ENCODE results near the gene SETDB2. TPM values are rescaled to one million over a fixed set of nuclear protein-coding genes. Genes with fewer than 3 reads are reported as not detected.

The SETDB2 gene
- total and polyA plus RNA-seq, 2 donors (not counting 3 experiments of a cell fraction or from before 2014, with no cell fraction given) = 1.5 to 5.6 TPM

DNA sequence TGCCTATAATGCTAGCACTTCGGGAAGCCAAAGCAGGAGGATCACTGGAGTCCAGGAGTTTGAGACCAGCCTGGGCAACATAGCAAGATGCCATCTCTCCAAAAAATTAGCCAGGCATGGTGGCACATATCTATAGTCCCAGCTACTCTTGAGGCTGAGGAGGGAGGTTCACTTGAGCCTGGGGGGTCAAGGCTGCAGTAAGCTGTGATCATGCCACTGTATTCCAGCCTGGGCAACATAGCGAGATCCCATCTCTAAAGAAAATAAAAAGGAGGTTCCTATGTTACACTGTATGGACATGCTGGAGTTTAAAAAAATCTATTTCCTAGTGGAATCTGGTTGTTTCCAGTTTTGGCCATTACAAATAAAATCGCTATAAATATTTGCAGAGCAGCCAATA lies 2.8 kb upstream of the SETDB2 start:
- Histone ChIP-seq H3K27ac (ENCODE audit: insufficient read depth, low read depth, low read length) (no peak overlapping the region), H3K9me3 (replicated peaks; ENCODE audit: control insufficient read depth, insufficient read depth, low read length) (no peaks in the 10 kb centered on the region), H3K9ac (replicated peaks; ENCODE audit: extremely low read depth, insufficient read depth, low read length) (no peak overlapping the region), H3K36me3 (ENCODE audit: control insufficient read depth in 2 of 2, extremely low read depth in 1 of 2, insufficient read depth in 2 of 2, low read length in 2 of 2) (no peaks in the 10 kb centered on the region), H3K4me2 (ENCODE audit: insufficient read depth, low read length) (no peak overlapping the region), H2AFZ (ENCODE audit: low read depth, low read length) (no peak overlapping the region), H3K9me1 (replicated peaks; ENCODE audit: control insufficient read depth, extremely low read depth, insufficient read depth, low read length) (no peaks in the 10 kb centered on the region), H3K4me1 (ENCODE audit: control insufficient read depth, extremely low read depth, insufficient read depth, low read length) (peaks cover 20% of the 10 kb centered on the region), H3K27me3 (ENCODE audit: control insufficient read depth in 2 of 2, insufficient read depth in 2 of 2, low read length in 2 of 2) (no peaks in the 10 kb centered on the region), H4K20me1 (replicated peaks; ENCODE audit: control insufficient read depth, extremely low read depth, insufficient read depth, low read length) (no peaks in the 10 kb centered on the region), H3K79me2 (ENCODE audit: control insufficient read depth, insufficient read depth, low read length) (no peaks in the 10 kb centered on the region), H3K4me3 (replicated peaks in 1 of 3; ENCODE audit: insufficient read depth in 1 of 3, low read depth in 1 of 3, low read length in 3 of 3) (no peak overlapping the region)
- DNase-seq (ENCODE audit: low read depth, low spot score) (no peak), FAIRE-seq (no peak)
- intact Hi-C loops (cut with micrococcal nuclease) (loop anchor here (5.0 kb wide), 1 partner anchor 351 kb away; the partner anchor contains the start of gene KPNA3), dilution Hi-C loops (cut with MboI; ENCODE audit: extremely low pct_ligation_motif_present, low sequenced_read_pairs) (no loop called here)
- POLR2A ChIA-PET = interaction anchor here (0.6 kb wide), 1 partner anchor 478 kb away, joined by 3 read pairs; no protein-coding TSS in a partner anchor
- CTCF ChIA-PET = no interaction called here
- TF ChIP-seq MYC (IDR thresholded peaks at IDR 0.05; ENCODE audit: low read depth, low read length) (no peak), POLR2AphosphoS5 (IDR thresholded peaks at IDR 0.05; ENCODE audit: insufficient read depth, low read depth, low read length) (no peak), FOS (IDR thresholded peaks at IDR 0.05; ENCODE audit: borderline replicate concordance, insufficient read depth, low read length) (no peak), POLR2A (IDR thresholded peaks at IDR 0.05; ENCODE audit: low read depth, low read length) (no peak), JUN (IDR thresholded peaks at IDR 0.05; ENCODE audit: borderline replicate concordance, insufficient read depth, insufficient read length, low read depth) (no peak), EZH2 (IDR thresholded peaks at IDR 0.05; ENCODE audit: borderline replicate concordance, low read depth, low read length, severe bottlenecking) (no peak)
- TF ChIP-seq, protein P1, sequence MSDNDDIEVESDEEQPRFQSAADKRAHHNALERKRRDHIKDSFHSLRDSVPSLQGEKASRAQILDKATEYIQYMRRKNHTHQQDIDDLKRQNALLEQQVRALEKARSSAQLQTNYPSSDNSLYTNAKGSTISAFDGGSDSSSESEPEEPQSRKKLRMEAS (IDR thresholded peaks at IDR 0.05; ENCODE audit: insufficient read depth, insufficient read length) = no peak
- no TSS peak for BruUV-seq (replicated peaks)

GRCh38 chr13:49441846-49442245 lies 2.2 kb upstream of the SETDB2 start:
- FAIRE-seq (no peak), DNase-seq (ENCODE audit: low read depth, low spot score) (peak; percentile 19)
- H3K9me3 ChIP-seq (replicated peaks; ENCODE audit: control insufficient read depth, insufficient read depth, low read length) = no peaks in the 10 kb centered on the region
- no TSS peak for BruUV-seq (replicated peaks)
- H3K4me1 ChIP-seq (ENCODE audit: control insufficient read depth, extremely low read depth, insufficient read depth, low read length) = peaks cover 20% of the 10 kb centered on the region
- no peaks in the 10 kb centered on the region for H3K9me1 ChIP-seq (replicated peaks; ENCODE audit: control insufficient read depth, extremely low read depth, insufficient read depth, low read length)
- H4K20me1 ChIP-seq (replicated peaks; ENCODE audit: control insufficient read depth, extremely low read depth, insufficient read depth, low read length) = no peaks in the 10 kb centered on the region
- intact Hi-C loops (cut with micrococcal nuclease) (loop anchor here (5.0 kb wide), 1 partner anchor 350 kb away; the partner anchor contains the start of gene KPNA3), dilution Hi-C loops (cut with MboI; ENCODE audit: extremely low pct_ligation_motif_present, low sequenced_read_pairs) (no loop called here)
- H3K9ac ChIP-seq (replicated peaks; ENCODE audit: extremely low read depth, insufficient read depth, low read length) = no peak overlapping the region
- no peak overlapping the region for H3K27ac ChIP-seq (ENCODE audit: insufficient read depth, low read depth, low read length)
- peak; percentile 72 for TF ChIP-seq GATA2 (IDR thresholded peaks at IDR 0.05; ENCODE audit: insufficient read depth, insufficient read length, low read depth, low read length)
- TF ChIP-seq, protein P2, sequence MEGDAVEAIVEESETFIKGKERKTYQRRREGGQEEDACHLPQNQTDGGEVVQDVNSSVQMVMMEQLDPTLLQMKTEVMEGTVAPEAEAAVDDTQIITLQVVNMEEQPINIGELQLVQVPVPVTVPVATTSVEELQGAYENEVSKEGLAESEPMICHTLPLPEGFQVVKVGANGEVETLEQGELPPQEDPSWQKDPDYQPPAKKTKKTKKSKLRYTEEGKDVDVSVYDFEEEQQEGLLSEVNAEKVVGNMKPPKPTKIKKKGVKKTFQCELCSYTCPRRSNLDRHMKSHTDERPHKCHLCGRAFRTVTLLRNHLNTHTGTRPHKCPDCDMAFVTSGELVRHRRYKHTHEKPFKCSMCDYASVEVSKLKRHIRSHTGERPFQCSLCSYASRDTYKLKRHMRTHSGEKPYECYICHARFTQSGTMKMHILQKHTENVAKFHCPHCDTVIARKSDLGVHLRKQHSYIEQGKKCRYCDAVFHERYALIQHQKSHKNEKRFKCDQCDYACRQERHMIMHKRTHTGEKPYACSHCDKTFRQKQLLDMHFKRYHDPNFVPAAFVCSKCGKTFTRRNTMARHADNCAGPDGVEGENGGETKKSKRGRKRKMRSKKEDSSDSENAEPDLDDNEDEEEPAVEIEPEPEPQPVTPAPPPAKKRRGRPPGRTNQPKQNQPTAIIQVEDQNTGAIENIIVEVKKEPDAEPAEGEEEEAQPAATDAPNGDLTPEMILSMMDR (IDR thresholded peaks at IDR 0.05; ENCODE audit: extremely low read depth in 1 of 2, insufficient read depth in 1 of 2, low read depth in 1 of 2, low read length in 2 of 2) = no peak
- no peaks in the 10 kb centered on the region for H3K79me2 ChIP-seq (ENCODE audit: control insufficient read depth, insufficient read depth, low read length)
- no peaks in the 10 kb centered on the region for H3K36me3 ChIP-seq (ENCODE audit: control insufficient read depth in 2 of 2, extremely low read depth in 1 of 2, insufficient read depth in 2 of 2, low read length in 2 of 2)
- no peaks in the 10 kb centered on the region for H3K27me3 ChIP-seq (ENCODE audit: control insufficient read depth in 2 of 2, insufficient read depth in 2 of 2, low read length in 2 of 2)
- H3K4me3 ChIP-seq (replicated peaks in 1 of 3; ENCODE audit: insufficient read depth in 1 of 3, low read depth in 1 of 3, low read length in 3 of 3) = no peak overlapping the region
- ChIA-PET POLR2A (no interaction called here), CTCF (no interaction called here)
- H2AFZ ChIP-seq (ENCODE audit: low read depth, low read length) = no peak overlapping the region
- peak overlapping the region; percentile 8 for H3K4me2 ChIP-seq (ENCODE audit: insufficient read depth, low read length)
